Measurements from ENCODE around the gene GALNT9. TPM values are rescaled to one million over a fixed set of nuclear protein-coding genes. Genes with fewer than 3 reads are reported as not detected.

Gene GALNT9
- total RNA-seq, 1 experiment from 2014 or later, result not detected

- no peak overlapping the region for H3K27ac ChIP-seq
- H3K4me3 ChIP-seq, result no peak overlapping the region
- no peaks in the 10 kb centered on the region for H3K36me3 ChIP-seq
- DNase-seq (ENCODE audit: low read depth in 1 of 2, low spot score in 2 of 2), result no peak
- peaks cover 19% of the 10 kb centered on the region for H3K27me3 ChIP-seq (replicated peaks)
- H3K9me3 ChIP-seq (replicated peaks), result 0 out of 2 replicates have a peak, but pooled peaks cover 4% of the 10 kb centered on the region
- H3K4me1 ChIP-seq (replicated peaks), result no peaks in the 10 kb centered on the region
Observed at GRCh38 chr12:132343294-132344004, 14.1 kb upstream of the GALNT9 start.

GRCh38 chr12:132342251-132343227 is 13.2 kb upstream of the GALNT9 start:
- Histone ChIP-seq H3K27me3 (replicated peaks) (peaks cover 22% of the 10 kb centered on the region), H3K4me3 (no peak overlapping the region), H3K36me3 (no peaks in the 10 kb centered on the region), H3K9me3 (replicated peaks) (0 out of 2 replicates have a peak, but pooled peaks cover 4% of the 10 kb centered on the region), H3K27ac (no peak overlapping the region), H3K4me1 (replicated peaks) (no peaks in the 10 kb centered on the region)
- DNase-seq (ENCODE audit: low read depth in 1 of 2, low spot score in 2 of 2), result no peak

- no peaks in the 10 kb centered on the region for H3K4me1 ChIP-seq (replicated peaks)
- H3K4me3 ChIP-seq, result no peak overlapping the region
- H3K27me3 ChIP-seq (replicated peaks), result peaks cover 14% of the 10 kb centered on the region
- no peak for DNase-seq (ENCODE audit: low read depth in 1 of 2, low spot score in 2 of 2)
- 0 out of 2 replicates have a peak, but pooled peaks cover 4% of the 10 kb centered on the region for H3K9me3 ChIP-seq (replicated peaks)
- no peaks in the 10 kb centered on the region for H3K36me3 ChIP-seq
- H3K27ac ChIP-seq, result no peak overlapping the region
Observed at GRCh38 chr12:132341318-132342050, 12.1 kb upstream of the GALNT9 start.

GRCh38 chr12:132340266-132341035 is 11.1 kb upstream of the GALNT9 start:
- H3K4me1 ChIP-seq (replicated peaks), result no peaks in the 10 kb centered on the region
- 0 out of 2 replicates have a peak, but pooled peaks cover 8% of the 10 kb centered on the region for H3K27me3 ChIP-seq (replicated peaks)
- H3K36me3 ChIP-seq, result no peaks in the 10 kb centered on the region
- H3K9me3 ChIP-seq (replicated peaks), result 0 out of 2 replicates have a peak, but pooled peaks cover 4% of the 10 kb centered on the region
- no peak for DNase-seq (ENCODE audit: low read depth in 1 of 2, low spot score in 2 of 2)
- no peak overlapping the region for H3K27ac ChIP-seq
- no peak overlapping the region for H3K4me3 ChIP-seq

- H3K4me3 ChIP-seq, result no peak overlapping the region
- DNase-seq (ENCODE audit: low read depth in 1 of 2, low spot score in 2 of 2), result no peak
- H3K27me3 ChIP-seq (replicated peaks), result 0 out of 2 replicates have a peak, but pooled peaks cover 8% of the 10 kb centered on the region
- H3K27ac ChIP-seq, result no peak overlapping the region
- H3K9me3 ChIP-seq (replicated peaks), result 0 out of 2 replicates have a peak, but pooled peaks cover 4% of the 10 kb centered on the region
- H3K4me1 ChIP-seq (replicated peaks), result no peaks in the 10 kb centered on the region
- no peaks in the 10 kb centered on the region for H3K36me3 ChIP-seq
Observed at GRCh38 chr12:132339856-132340255, 10.5 kb upstream of the GALNT9 start.

- Histone ChIP-seq H3K4me1 (replicated peaks) (no peaks in the 10 kb centered on the region), H3K36me3 (no peaks in the 10 kb centered on the region), H3K9me3 (replicated peaks) (0 out of 2 replicates have a peak, but pooled peaks cover 4% of the 10 kb centered on the region), H3K4me3 (no peak overlapping the region), H3K27me3 (replicated peaks) (0 out of 2 replicates have a peak, but pooled peaks cover 8% of the 10 kb centered on the region), H3K27ac (no peak overlapping the region)
- DNase-seq (ENCODE audit: low read depth in 1 of 2, low spot score in 2 of 2), result no peak
Observed at GRCh38 chr12:132338781-132339180, 9.4 kb upstream of the GALNT9 start.

- 0 out of 2 replicates have a peak, but pooled peaks cover 4% of the 10 kb centered on the region for H3K9me3 ChIP-seq (replicated peaks)
- H3K27me3 ChIP-seq (replicated peaks), result 0 out of 2 replicates have a peak, but pooled peaks cover 8% of the 10 kb centered on the region
- no peak overlapping the region for H3K27ac ChIP-seq
- H3K36me3 ChIP-seq, result no peaks in the 10 kb centered on the region
- H3K4me1 ChIP-seq (replicated peaks), result no peaks in the 10 kb centered on the region
- no peak overlapping the region for H3K4me3 ChIP-seq
- no peak for DNase-seq (ENCODE audit: low read depth in 1 of 2, low spot score in 2 of 2)
Observed at GRCh38 chr12:132338311-132338710, 8.9 kb upstream of the GALNT9 start.

GRCh38 chr12:132337557-132337956 is 8.2 kb upstream of the GALNT9 start:
- Histone ChIP-seq H3K27me3 (replicated peaks) (0 out of 2 replicates have a peak, but pooled peaks cover 8% of the 10 kb centered on the region), H3K4me1 (replicated peaks) (no peaks in the 10 kb centered on the region), H3K9me3 (replicated peaks) (no peaks in the 10 kb centered on the region), H3K27ac (no peak overlapping the region), H3K36me3 (no peaks in the 10 kb centered on the region), H3K4me3 (no peak overlapping the region)
- DNase-seq (ENCODE audit: low read depth in 1 of 2, low spot score in 2 of 2), result no peak

GRCh38 chr12:132336451-132337413 is 7.3 kb upstream of the GALNT9 start:
- H3K27ac ChIP-seq, result no peak overlapping the region
- H3K36me3 ChIP-seq, result no peaks in the 10 kb centered on the region
- no peak overlapping the region for H3K4me3 ChIP-seq
- no peaks in the 10 kb centered on the region for H3K4me1 ChIP-seq (replicated peaks)
- DNase-seq (ENCODE audit: low read depth in 1 of 2, low spot score in 2 of 2), result no peak
- peaks cover 11% of the 10 kb centered on the region; the same call in 1 of the 2 replicates for H3K27me3 ChIP-seq (replicated peaks)
- no peaks in the 10 kb centered on the region for H3K9me3 ChIP-seq (replicated peaks)

GRCh38 chr12:132335179-132335756 is 5.9 kb upstream of the GALNT9 start:
- no peaks in the 10 kb centered on the region for H3K36me3 ChIP-seq
- H3K9me3 ChIP-seq (replicated peaks), result no peaks in the 10 kb centered on the region; the same call in 1 of the 2 replicates
- no peak overlapping the region for H3K4me3 ChIP-seq
- H3K4me1 ChIP-seq (replicated peaks), result no peaks in the 10 kb centered on the region
- no peak overlapping the region for H3K27ac ChIP-seq
- H3K27me3 ChIP-seq (replicated peaks), result peaks cover 20% of the 10 kb centered on the region
- DNase-seq (ENCODE audit: low read depth in 1 of 2, low spot score in 2 of 2), result no peak

- no peak for DNase-seq (ENCODE audit: low read depth in 1 of 2, low spot score in 2 of 2)
Observed at GRCh38 chr12:132333766-132334165, 4.4 kb upstream of the GALNT9 start.

More at GRCh38 chr12:132333766-132334165, 4.4 kb upstream of the GALNT9 start:
- Histone ChIP-seq H3K27me3 (replicated peaks) (peaks cover 24% of the 10 kb centered on the region), H3K36me3 (no peaks in the 10 kb centered on the region), H3K4me1 (replicated peaks) (no peaks in the 10 kb centered on the region), H3K27ac (no peak overlapping the region), H3K9me3 (replicated peaks) (no peaks in the 10 kb centered on the region; the same call in 1 of the 2 replicates), H3K4me3 (no peak overlapping the region)
